Right atrium auricular region (tissue), 2 donors: ENCODE data around the gene TMEM255B. TPM values are rescaled to one million over a fixed set of nuclear protein-coding genes. Genes with fewer than 3 reads are reported as not detected.

Experiments
- DNase-seq: peaks from one replicate; pipeline ENCODE4 v3.0.0-alpha.2; 2019; ENCODE audit warnings: low spot score
- H3K27ac ChIP-seq, 2 donors: fragments of 200-600 bp; sonication (generic); 1 replicate in 1 of 2; 2 replicates in 1 of 2; pipeline ENCODE4 v1.5.1; 2016 to 2019
- H3K27me3 ChIP-seq, 2 donors: fragments of 200-600 bp; sonication (generic); one replicate each; pipeline versions ENCODE4 v1.5.1 to v1.6.0; 2017 to 2019
- H3K36me3 ChIP-seq: fragments of 200-600 bp; sonication (generic); one replicate; pipeline ENCODE4 v1.5.1; 2016
- H3K4me1 ChIP-seq, 2 donors: fragments of 200-600 bp; sonication (generic); one replicate each; pipeline versions ENCODE4 v1.5.1 to v1.6.0; 2017 to 2019
- H3K4me3 ChIP-seq, 2 donors: fragments of 200-600 bp; sonication (generic); 1 replicate in 1 of 2; 2 replicates in 1 of 2; pipeline ENCODE4 v1.5.1; 2017 to 2019; ENCODE audit warnings: mild to moderate bottlenecking in 1 of 2, moderate library complexity in 1 of 2
- H3K9me3 ChIP-seq, 2 donors: fragments of 200-600 bp; sonication (generic); one replicate each; pipeline ENCODE4 v1.5.1; 2019
- total RNA-seq, 2 donors: library from RNA; depleted of rRNA; stranded (reverse); fragments of >200 nt; gene quantifications; one replicate each; pipeline ENCODE4 v1.1.0, GENCODE V29; 2016
- TF ChIP-seq, protein P1 (sequence below), 2 donors: fragments of 200-600 bp; sonication (generic); IDR thresholded peaks; one replicate each; pipeline ENCODE4 v1.5.1; 2019; ENCODE audit warnings: antibody characterized with exemption in 2 of 2

The TMEM255B gene
- total RNA-seq, 2 donors from 2014 or later: 5.2 to 6.0 TPM

- Histone ChIP-seq H3K36me3 (no peaks in the 10 kb centered on the region), H3K9me3 (peaks cover 0 to 18% of the 10 kb centered on the region in 2 donors), H3K27ac (no peak overlapping the region), H3K4me1 (peaks cover 0 to 15% of the 10 kb centered on the region in 2 donors), H3K27me3 (no peaks in the 10 kb centered on the region), H3K4me3 (no peak overlapping the region)
- TF ChIP-seq, protein P1, sequence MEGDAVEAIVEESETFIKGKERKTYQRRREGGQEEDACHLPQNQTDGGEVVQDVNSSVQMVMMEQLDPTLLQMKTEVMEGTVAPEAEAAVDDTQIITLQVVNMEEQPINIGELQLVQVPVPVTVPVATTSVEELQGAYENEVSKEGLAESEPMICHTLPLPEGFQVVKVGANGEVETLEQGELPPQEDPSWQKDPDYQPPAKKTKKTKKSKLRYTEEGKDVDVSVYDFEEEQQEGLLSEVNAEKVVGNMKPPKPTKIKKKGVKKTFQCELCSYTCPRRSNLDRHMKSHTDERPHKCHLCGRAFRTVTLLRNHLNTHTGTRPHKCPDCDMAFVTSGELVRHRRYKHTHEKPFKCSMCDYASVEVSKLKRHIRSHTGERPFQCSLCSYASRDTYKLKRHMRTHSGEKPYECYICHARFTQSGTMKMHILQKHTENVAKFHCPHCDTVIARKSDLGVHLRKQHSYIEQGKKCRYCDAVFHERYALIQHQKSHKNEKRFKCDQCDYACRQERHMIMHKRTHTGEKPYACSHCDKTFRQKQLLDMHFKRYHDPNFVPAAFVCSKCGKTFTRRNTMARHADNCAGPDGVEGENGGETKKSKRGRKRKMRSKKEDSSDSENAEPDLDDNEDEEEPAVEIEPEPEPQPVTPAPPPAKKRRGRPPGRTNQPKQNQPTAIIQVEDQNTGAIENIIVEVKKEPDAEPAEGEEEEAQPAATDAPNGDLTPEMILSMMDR (IDR thresholded peaks at IDR 0.05): no peak
- no peak for DNase-seq
Observed at GRCh38 chr13:113806526-113806925, 47.5 kb downstream of the TMEM255B start.

GRCh38 chr13:113808058-113808834 lies 49.2 kb downstream of the TMEM255B start:
- Histone ChIP-seq H3K27ac (no peak overlapping the region), H3K9me3 (peaks cover 0 to 18% of the 10 kb centered on the region in 2 donors), H3K27me3 (no peaks in the 10 kb centered on the region), H3K4me3 (no peak overlapping the region), H3K36me3 (no peaks in the 10 kb centered on the region), H3K4me1 (peaks cover 0 to under 1% of the 10 kb centered on the region in 2 donors)
- DNase-seq: no peak
- TF ChIP-seq, protein P1 (IDR thresholded peaks at IDR 0.05): no peak

DNA sequence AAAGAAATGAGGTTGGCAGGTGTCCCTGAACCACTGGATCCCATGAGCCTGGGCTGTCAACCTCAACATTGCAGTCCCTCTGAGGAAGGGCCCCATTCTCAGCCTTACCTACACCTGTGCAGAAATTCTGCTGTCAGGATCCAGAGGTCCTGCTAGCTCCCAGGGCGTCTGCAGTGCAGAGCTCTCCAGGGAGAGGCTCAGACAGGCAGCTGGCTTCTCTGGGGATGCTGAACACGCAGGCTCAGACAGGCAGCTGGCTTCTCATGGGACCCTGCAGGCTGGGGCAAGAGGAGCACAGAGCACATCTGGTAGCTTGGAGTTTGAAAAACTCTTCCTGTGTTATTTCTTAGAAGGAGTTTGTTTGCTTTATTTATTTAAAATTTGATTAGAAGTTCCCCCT lies 50.9 kb downstream of the TMEM255B start:
- no peak for DNase-seq
- H3K27me3 ChIP-seq: no peaks in the 10 kb centered on the region
- no peak overlapping the region for H3K27ac ChIP-seq
- H3K36me3 ChIP-seq: no peaks in the 10 kb centered on the region
- H3K4me3 ChIP-seq: no peak overlapping the region
- TF ChIP-seq, protein P1 (IDR thresholded peaks at IDR 0.05): no peak
- peaks cover 0 to 18% of the 10 kb centered on the region in 2 donors for H3K9me3 ChIP-seq
- H3K4me1 ChIP-seq: peaks cover 0 to 12% of the 10 kb centered on the region in 2 donors

GRCh38 chr13:113810640-113811039 lies 51.6 kb downstream of the TMEM255B start:
- DNase-seq: no peak
- H3K27ac ChIP-seq: no peak overlapping the region
- peaks cover 0 to 12% of the 10 kb centered on the region in 2 donors for H3K4me1 ChIP-seq
- H3K27me3 ChIP-seq: no peaks in the 10 kb centered on the region
- H3K36me3 ChIP-seq: no peaks in the 10 kb centered on the region
- TF ChIP-seq, protein P1 (IDR thresholded peaks at IDR 0.05): no peak
- H3K9me3 ChIP-seq: peaks cover 0 to 18% of the 10 kb centered on the region in 2 donors
- H3K4me3 ChIP-seq: no peak overlapping the region

GRCh38 chr13:113811081-113811928 lies 52.3 kb downstream of the TMEM255B start:
- no peak overlapping the region for H3K27ac ChIP-seq
- peaks cover 0 to 18% of the 10 kb centered on the region in 2 donors for H3K9me3 ChIP-seq
- no peak overlapping the region for H3K4me3 ChIP-seq
- H3K27me3 ChIP-seq: no peaks in the 10 kb centered on the region
- peaks cover 0 to 14% of the 10 kb centered on the region in 2 donors for H3K4me1 ChIP-seq
- TF ChIP-seq, protein P1 (IDR thresholded peaks at IDR 0.05): no peak
- no peak for DNase-seq
- no peaks in the 10 kb centered on the region for H3K36me3 ChIP-seq
